Esophagus muscularis mucosa (tissue), 4 donors: ENCODE results near the gene ALCAM.

Experiments used
- EP300 ChIP-seq: sonication (generic); formaldehyde crosslinking; IDR thresholded peaks from one replicate; pipeline ENCODE4 v1.6.1; 2017; ENCODE audit warnings: antibody characterized with exemption
- POLR2A ChIP-seq: fragments of 450-650 bp; IDR thresholded peaks from one replicate; pipeline ENCODE4 v1.6.1; 2017; ENCODE audit warnings: antibody characterized with exemption, moderate library complexity, mild to moderate bottlenecking, low read depth
- TF ChIP-seq, protein P1 (sequence below), 3 experiments: fragments of 200-600 bp in 2 of 3; fragments of 450-650 bp in 1 of 3; sonication (generic) in 2 of 3; IDR thresholded peaks; one replicate each; pipeline ENCODE4 v1.5.1; 2017 to 2019; ENCODE audit warnings: antibody characterized with exemption in 3 of 3, mild to moderate bottlenecking in 2 of 3, moderate library complexity in 1 of 3

DNA sequence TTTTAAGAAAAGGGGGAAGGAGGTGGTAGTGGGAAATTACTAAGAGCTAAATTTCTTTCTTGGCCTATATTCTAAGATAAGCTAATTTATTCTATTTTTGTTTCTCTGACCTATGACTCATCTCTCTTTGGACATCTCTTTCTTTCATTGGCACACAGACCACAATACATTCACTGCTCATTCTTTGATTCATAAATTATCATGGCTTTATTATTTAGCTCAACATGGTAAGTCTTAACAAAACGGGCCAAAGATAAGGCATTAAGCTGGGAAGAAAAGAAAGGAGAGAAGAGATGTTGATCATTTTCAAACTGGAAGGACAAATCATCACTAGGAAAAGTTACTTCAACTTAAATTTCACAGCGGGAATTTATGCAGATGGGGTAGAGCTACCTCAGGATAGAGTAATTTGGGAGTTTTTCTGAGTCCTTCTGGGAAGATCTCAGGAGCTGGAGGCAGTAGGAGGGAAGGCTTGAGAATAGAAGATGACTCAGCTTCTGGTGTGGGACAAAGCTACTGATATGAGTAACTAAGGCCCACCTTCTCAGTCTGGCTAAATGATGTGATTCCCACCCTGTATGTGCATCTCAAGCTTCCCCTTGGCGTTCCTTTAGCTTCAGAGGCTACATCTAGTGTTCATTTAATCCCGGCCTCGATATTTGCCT lies 7.5 kb upstream of the ALCAM start:
- TF ChIP-seq, protein P1, sequence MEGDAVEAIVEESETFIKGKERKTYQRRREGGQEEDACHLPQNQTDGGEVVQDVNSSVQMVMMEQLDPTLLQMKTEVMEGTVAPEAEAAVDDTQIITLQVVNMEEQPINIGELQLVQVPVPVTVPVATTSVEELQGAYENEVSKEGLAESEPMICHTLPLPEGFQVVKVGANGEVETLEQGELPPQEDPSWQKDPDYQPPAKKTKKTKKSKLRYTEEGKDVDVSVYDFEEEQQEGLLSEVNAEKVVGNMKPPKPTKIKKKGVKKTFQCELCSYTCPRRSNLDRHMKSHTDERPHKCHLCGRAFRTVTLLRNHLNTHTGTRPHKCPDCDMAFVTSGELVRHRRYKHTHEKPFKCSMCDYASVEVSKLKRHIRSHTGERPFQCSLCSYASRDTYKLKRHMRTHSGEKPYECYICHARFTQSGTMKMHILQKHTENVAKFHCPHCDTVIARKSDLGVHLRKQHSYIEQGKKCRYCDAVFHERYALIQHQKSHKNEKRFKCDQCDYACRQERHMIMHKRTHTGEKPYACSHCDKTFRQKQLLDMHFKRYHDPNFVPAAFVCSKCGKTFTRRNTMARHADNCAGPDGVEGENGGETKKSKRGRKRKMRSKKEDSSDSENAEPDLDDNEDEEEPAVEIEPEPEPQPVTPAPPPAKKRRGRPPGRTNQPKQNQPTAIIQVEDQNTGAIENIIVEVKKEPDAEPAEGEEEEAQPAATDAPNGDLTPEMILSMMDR (IDR thresholded peaks at IDR 0.05), result no peak
- TF ChIP-seq POLR2A (no peak), EP300 (no peak)
